ENCODE data around the gene GRM8.

Gene GRM8

DNA sequence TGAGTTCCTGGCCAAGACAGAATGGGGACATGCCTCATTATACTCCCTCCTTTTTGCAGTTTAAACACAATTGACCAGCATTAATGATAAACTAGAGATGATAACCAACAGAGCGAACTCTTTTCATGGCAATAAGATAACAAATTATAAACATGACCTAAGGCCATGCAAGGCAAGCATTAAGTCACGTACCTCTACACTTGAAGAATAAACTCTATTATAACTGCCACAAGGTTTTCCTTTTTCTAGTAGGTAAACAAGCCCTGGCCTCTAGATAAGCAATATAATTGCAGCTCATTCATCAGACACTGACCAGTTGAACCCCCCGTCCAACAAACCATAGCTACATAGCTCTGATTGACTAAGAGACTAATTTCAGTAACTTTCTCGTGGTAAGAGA lies 767.0 kb downstream of the GRM8 start:
- no peak for DNase-seq (ENCODE audit: low read depth)
- H3K4me3 ChIP-seq (ENCODE audit: control insufficient read depth, low read depth, low read length): no peak overlapping the region
- TF ChIP-seq, protein P1, sequence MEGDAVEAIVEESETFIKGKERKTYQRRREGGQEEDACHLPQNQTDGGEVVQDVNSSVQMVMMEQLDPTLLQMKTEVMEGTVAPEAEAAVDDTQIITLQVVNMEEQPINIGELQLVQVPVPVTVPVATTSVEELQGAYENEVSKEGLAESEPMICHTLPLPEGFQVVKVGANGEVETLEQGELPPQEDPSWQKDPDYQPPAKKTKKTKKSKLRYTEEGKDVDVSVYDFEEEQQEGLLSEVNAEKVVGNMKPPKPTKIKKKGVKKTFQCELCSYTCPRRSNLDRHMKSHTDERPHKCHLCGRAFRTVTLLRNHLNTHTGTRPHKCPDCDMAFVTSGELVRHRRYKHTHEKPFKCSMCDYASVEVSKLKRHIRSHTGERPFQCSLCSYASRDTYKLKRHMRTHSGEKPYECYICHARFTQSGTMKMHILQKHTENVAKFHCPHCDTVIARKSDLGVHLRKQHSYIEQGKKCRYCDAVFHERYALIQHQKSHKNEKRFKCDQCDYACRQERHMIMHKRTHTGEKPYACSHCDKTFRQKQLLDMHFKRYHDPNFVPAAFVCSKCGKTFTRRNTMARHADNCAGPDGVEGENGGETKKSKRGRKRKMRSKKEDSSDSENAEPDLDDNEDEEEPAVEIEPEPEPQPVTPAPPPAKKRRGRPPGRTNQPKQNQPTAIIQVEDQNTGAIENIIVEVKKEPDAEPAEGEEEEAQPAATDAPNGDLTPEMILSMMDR (conservative IDR thresholded peaks at IDR 0.05; ENCODE audit: control insufficient read depth, insufficient read depth, low read depth, low read length): no peak

DNA sequence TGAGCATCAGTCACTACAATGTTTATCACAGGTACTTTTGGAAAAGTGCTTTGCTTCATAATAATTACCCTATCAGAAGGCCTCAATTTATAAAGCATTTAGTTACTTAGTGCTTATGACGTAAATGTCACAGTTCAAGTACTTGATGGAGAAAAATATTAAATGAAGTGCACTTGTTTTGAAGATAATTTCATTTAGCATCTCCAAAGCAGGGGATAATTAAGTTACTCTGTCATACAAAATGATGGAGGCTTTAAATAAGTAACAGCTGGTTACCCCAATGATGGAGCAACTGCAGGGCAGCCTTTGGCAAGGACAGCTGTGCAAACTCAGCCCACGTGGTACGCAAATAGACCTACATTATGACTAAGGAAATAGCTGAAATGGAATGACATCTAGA lies 768.8 kb downstream of the GRM8 start:
- H3K4me3 ChIP-seq (ENCODE audit: control insufficient read depth, low read depth, low read length): no peak overlapping the region
- TF ChIP-seq, protein P1 (conservative IDR thresholded peaks at IDR 0.05; ENCODE audit: control insufficient read depth, insufficient read depth, low read depth, low read length): no peak
- no peak for DNase-seq (ENCODE audit: low read depth)

DNA sequence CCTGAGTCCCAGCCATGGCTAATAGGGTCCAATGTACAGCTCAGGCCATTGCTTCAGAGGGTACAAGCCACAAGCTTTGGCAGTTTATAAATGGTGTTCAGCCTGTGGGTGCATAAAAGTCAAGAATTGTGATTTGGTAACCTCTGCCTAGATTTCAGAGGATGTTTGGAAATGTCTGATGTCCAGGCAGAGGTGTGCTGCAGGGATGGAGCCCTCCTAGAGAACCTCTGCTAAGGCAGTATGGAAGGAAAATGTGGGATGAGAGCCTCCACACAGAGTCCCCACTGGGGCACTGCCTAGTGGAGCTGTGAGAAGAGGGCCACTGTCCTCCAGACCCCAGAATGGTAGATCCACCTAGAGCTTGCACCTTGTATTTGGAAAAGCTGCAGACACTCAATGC lies 779.9 kb downstream of the GRM8 start:
- DNase-seq (ENCODE audit: low read depth): no peak
- TF ChIP-seq, protein P1 (conservative IDR thresholded peaks at IDR 0.05; ENCODE audit: control insufficient read depth, insufficient read depth, low read depth, low read length): no peak
- H3K4me3 ChIP-seq (ENCODE audit: control insufficient read depth, low read depth, low read length): no peak overlapping the region

DNA sequence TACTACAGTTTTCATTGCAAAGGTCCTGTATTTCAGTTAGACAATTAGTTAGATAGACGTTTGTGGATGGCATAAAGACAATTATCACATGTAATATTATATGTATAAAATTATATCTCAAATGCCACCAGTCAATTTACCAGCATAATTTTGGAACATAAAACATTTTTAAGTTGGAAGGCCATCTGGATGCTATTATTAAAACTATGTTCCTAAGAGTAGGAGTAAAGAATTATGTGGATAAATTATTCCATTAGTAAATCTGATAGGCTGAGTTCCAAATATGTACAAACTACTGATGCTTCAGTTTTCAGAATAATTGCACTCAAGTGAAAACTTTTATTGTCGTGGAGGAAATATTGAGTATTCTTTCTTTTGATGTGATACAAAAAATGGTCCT lies 790.3 kb downstream of the GRM8 start:
- no peak overlapping the region for H3K4me3 ChIP-seq (ENCODE audit: control insufficient read depth, low read depth, low read length)
- no peak for DNase-seq (ENCODE audit: low read depth)
- TF ChIP-seq, protein P1 (conservative IDR thresholded peaks at IDR 0.05; ENCODE audit: control insufficient read depth, insufficient read depth, low read depth, low read length): no peak

DNA sequence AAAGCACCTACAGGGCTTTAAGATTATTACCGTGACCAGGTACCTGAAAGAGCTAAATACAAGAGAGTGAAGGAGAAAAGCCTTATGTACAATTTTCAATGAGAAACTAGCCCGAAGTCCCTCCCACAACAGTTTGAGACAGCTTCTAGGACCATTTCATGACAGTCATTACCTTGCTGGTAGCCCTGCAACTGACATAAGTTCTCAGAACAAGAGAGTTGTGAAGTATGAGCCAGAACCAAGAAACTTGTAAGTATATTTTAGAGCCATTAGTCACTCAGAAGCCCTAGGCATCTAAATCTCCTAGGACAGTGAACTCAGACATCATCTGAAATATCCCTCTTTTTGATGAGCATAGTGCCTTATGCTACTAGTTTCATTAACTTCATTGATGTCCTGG lies 792.1 kb downstream of the GRM8 start:
- TF ChIP-seq, protein P1 (conservative IDR thresholded peaks at IDR 0.05; ENCODE audit: control insufficient read depth, insufficient read depth, low read depth, low read length): no peak
- H3K4me3 ChIP-seq (ENCODE audit: control insufficient read depth, low read depth, low read length): no peak overlapping the region
- no peak for DNase-seq (ENCODE audit: low read depth)

DNA sequence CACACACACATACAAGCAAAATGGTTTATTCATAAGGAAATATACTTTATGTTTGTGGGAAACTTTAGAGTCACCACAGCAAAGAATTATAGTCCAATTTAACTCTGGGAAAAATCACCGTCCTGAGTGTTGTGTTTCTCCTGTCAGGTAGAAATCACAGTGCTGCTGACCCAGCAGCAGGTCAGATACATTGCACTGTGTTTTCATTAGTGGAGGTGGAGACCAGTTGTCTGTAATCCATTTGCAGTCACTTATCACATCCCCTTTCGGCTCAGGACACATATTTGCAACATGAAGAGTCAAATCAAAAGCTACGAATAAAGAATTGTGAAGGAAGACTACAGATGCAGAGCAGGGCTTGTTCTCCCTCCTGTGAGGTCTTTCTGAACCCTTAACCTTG lies 799.6 kb downstream of the GRM8 start:
- no peak overlapping the region for H3K4me3 ChIP-seq (ENCODE audit: control insufficient read depth, low read depth, low read length)
- TF ChIP-seq, protein P1 (conservative IDR thresholded peaks at IDR 0.05; ENCODE audit: control insufficient read depth, insufficient read depth, low read depth, low read length): no peak
- DNase-seq (ENCODE audit: low read depth): no peak

DNA sequence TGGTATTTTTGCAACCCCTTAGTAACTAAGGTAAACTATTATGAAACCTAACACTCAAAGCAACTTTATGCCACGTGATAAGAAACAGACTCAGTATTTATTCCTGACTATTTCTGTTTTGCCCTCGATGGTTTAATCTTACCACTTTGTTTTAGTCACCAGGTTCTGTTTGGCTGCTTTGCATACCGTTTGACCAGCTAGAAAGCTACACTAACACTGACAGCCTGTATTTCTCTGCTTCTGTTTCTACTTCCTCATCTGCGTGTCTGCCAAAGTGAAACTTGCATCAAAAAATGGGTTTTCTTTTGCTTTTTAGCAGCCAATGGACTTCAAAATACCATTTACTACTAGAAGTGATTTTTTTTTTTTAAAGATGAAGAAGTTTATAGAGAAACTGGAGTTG lies 802.5 kb downstream of the GRM8 start:
- no peak for DNase-seq (ENCODE audit: low read depth)
- TF ChIP-seq, protein P1 (conservative IDR thresholded peaks at IDR 0.05; ENCODE audit: control insufficient read depth, insufficient read depth, low read depth, low read length): no peak
- no peak overlapping the region for H3K4me3 ChIP-seq (ENCODE audit: control insufficient read depth, low read depth, low read length)
